ENCODE data around the gene XRCC5. TPM values are rescaled to one million over a fixed set of nuclear protein-coding genes. Genes with fewer than 3 reads are reported as not detected.

Gene XRCC5
- total RNA-seq, 4 donors from 2014 or later, result 113 to 149 (median 137) TPM

GRCh38 chr2:216165711-216166110, 56.6 kb downstream of the XRCC5 start:
- Histone ChIP-seq H3K36me3 (peaks cover 51 to 92% (median 80%) of the 10 kb centered on the region in 4 donors), H3K9me3 (no peaks in the 10 kb centered on the region), H3K27ac (replicated peaks in 1 of 4) (no peak overlapping the region), H3K4me1 (no peaks in the 10 kb centered on the region), H3K27me3 (no peaks in the 10 kb centered on the region), H3K4me3 (no peak overlapping the region)
- TF ChIP-seq EP300 (IDR thresholded peaks at IDR 0.05), result no peak
- no peak for TF ChIP-seq POLR2AphosphoS5 (IDR thresholded peaks at IDR 0.05)
- no peak for TF ChIP-seq CTCF (IDR thresholded peaks at IDR 0.05)
- TF ChIP-seq POLR2A (IDR thresholded peaks at IDR 0.05; ENCODE audit: low read depth), result no peak
- no peak for DNase-seq (ENCODE audit: extremely low spot score)
- intact Hi-C loops (cut with DNase I), result no loop called here
- 90% methylated on average over 4 of the region's 4 CpGs for WGBS

GRCh38 chr2:216169087-216169486, 59.9 kb downstream of the XRCC5 start:
- no peaks in the 10 kb centered on the region for H3K9me3 ChIP-seq
- TF ChIP-seq POLR2A (IDR thresholded peaks at IDR 0.05; ENCODE audit: low read depth) (no peak), POLR2AphosphoS5 (IDR thresholded peaks at IDR 0.05) (no peak), EP300 (IDR thresholded peaks at IDR 0.05) (no peak), CTCF (IDR thresholded peaks at IDR 0.05) (no peak)
- no peak overlapping the region for H3K27ac ChIP-seq (replicated peaks in 1 of 4)
- H3K27me3 ChIP-seq, result no peaks in the 10 kb centered on the region
- DNase-seq (ENCODE audit: extremely low spot score), result no peak
- H3K4me1 ChIP-seq, result no peaks in the 10 kb centered on the region
- no peak overlapping the region for H3K4me3 ChIP-seq
- peaks cover 20 to 83% (median 57%) of the 10 kb centered on the region in 4 donors for H3K36me3 ChIP-seq
- intact Hi-C loops (cut with DNase I), result no loop called here
- 100% methylated on average over 3 of the region's 3 CpGs for WGBS

GRCh38 chr2:216170076-216170763, 61.1 kb downstream of the XRCC5 start:
- DNase-seq (ENCODE audit: extremely low spot score), result no peak
- Histone ChIP-seq H3K36me3 (peaks cover 20 to 83% (median 54%) of the 10 kb centered on the region in 4 donors), H3K27ac (replicated peaks in 1 of 4) (no peak overlapping the region), H3K9me3 (no peaks in the 10 kb centered on the region), H3K4me1 (no peaks in the 10 kb centered on the region), H3K4me3 (no peak overlapping the region), H3K27me3 (no peaks in the 10 kb centered on the region)
- TF ChIP-seq EP300 (IDR thresholded peaks at IDR 0.05), result no peak
- no peak for TF ChIP-seq POLR2A (IDR thresholded peaks at IDR 0.05; ENCODE audit: low read depth)
- TF ChIP-seq CTCF (IDR thresholded peaks at IDR 0.05), result no peak
- TF ChIP-seq POLR2AphosphoS5 (IDR thresholded peaks at IDR 0.05), result no peak
- WGBS, result 93% methylated on average over 4 of the region's 4 CpGs
- intact Hi-C loops (cut with DNase I), result no loop called here

GRCh38 chr2:216171011-216171410, 61.9 kb downstream of the XRCC5 start:
- Histone ChIP-seq H3K4me1 (no peaks in the 10 kb centered on the region), H3K36me3 (peaks cover 18 to 83% (median 57%) of the 10 kb centered on the region in 4 donors), H3K27me3 (no peaks in the 10 kb centered on the region), H3K27ac (replicated peaks in 1 of 4) (no peak overlapping the region), H3K4me3 (no peak overlapping the region), H3K9me3 (no peaks in the 10 kb centered on the region)
- intact Hi-C loops (cut with DNase I), result no loop called here
- 90% methylated on average over 3 of the region's 3 CpGs for WGBS
- TF ChIP-seq POLR2A (IDR thresholded peaks at IDR 0.05; ENCODE audit: low read depth) (no peak), EP300 (IDR thresholded peaks at IDR 0.05) (no peak), CTCF (IDR thresholded peaks at IDR 0.05) (no peak), POLR2AphosphoS5 (IDR thresholded peaks at IDR 0.05) (no peak)
- DNase-seq (ENCODE audit: extremely low spot score), result no peak

GRCh38 chr2:216172493-216172892, 63.3 kb downstream of the XRCC5 start:
- DNase-seq (ENCODE audit: extremely low spot score), result no peak
- Histone ChIP-seq H3K4me3 (no peak overlapping the region), H3K9me3 (no peaks in the 10 kb centered on the region), H3K36me3 (peaks cover 8 to 73% (median 48%) of the 10 kb centered on the region in 4 donors), H3K4me1 (no peaks in the 10 kb centered on the region), H3K27ac (replicated peaks in 1 of 4) (no peak overlapping the region), H3K27me3 (no peaks in the 10 kb centered on the region)
- intact Hi-C loops (cut with DNase I), result no loop called here
- no peak for TF ChIP-seq CTCF (IDR thresholded peaks at IDR 0.05)
- no peak for TF ChIP-seq POLR2A (IDR thresholded peaks at IDR 0.05; ENCODE audit: low read depth)
- TF ChIP-seq POLR2AphosphoS5 (IDR thresholded peaks at IDR 0.05), result no peak
- TF ChIP-seq EP300 (IDR thresholded peaks at IDR 0.05), result no peak
- 94% methylated on average over 7 of the region's 7 CpGs for WGBS
